ENCODE results near the gene SAE1. TPM values are rescaled to one million over a fixed set of nuclear protein-coding genes. Genes with fewer than 3 reads are reported as not detected.
"Not testable (repeated sequence)": the region's sequence is repeated elsewhere in the genome, so short reads cannot be mapped to it uniquely, and the experiment has no call there.

Gene SAE1
- polyA plus RNA-seq, 2 of the 4 experiments (the other 2 are of a cell fraction), result 206 to 249 TPM

- WGBS (ENCODE audit: missing lambda C conversion rate), result 37% methylated on average over 7 of the region's 7 CpGs
- H3K4me1 ChIP-seq, result peaks cover 40% of the 10 kb centered on the region
- peak in 1 of 2 experiments; percentile 47 for DNase-seq (ENCODE audit: low read depth in 1 of 2, low spot score in 1 of 2)
- FAIRE-seq, H3K9me3 ChIP-seq, H3K4me3 ChIP-seq: not testable (repeated sequence)
- peak overlapping the region in 1 of 2 experiments; percentile 71; a peak in 3 of 6 replicates for H3K27ac ChIP-seq
- ChIA-PET CTCF (interaction anchor here (1.1 to 26.9 kb wide), 4 partner anchors 9 to 104 kb away, joined by 4 to 364 read pairs (median 6); no protein-coding TSS in a partner anchor), POLR2A (interaction anchor here (0.9 kb wide), 1 partner anchor 10 kb away, joined by 3 read pairs; the partner anchor contains the start of gene SAE1)
- 0 out of 2 replicates have a peak, but pooled peaks have one; percentile 19 for TF ChIP-seq FOSL2 (IDR thresholded peaks at IDR 0.05)
- peak; percentile 71 for TF ChIP-seq FOSL2 (CRISPR knock-in tag; IDR thresholded peaks at IDR 0.05)
- 0 out of 2 replicates have a peak, but pooled peaks have one; percentile 4 for TF ChIP-seq GATA3 (IDR thresholded peaks at IDR 0.05; ENCODE audit: borderline replicate concordance)
- H3K4me2 ChIP-seq, result peak overlapping the region; percentile 44
- peak in 1 of 2 experiments; percentile 39; a peak in 4 of 6 replicates for ATAC-seq
These were observed 10.6 kb downstream of the SAE1 start for GRCh38 chr19:47141252-47141651.

- no peaks in the 10 kb centered on the region for H3K9me3 ChIP-seq
- peaks cover 37% of the 10 kb centered on the region for H3K4me1 ChIP-seq
- ChIA-PET CTCF (interaction anchor here (0.6 to 26.9 kb wide), 5 partner anchors 8 to 104 kb away, joined by 3 to 364 read pairs (median 5); no protein-coding TSS in a partner anchor), POLR2A (no interaction called here)
- ATAC-seq (no peak), DNase-seq (ENCODE audit: low read depth in 1 of 2, low spot score in 1 of 2) (no peak), FAIRE-seq (no peak)
- H3K27ac ChIP-seq, result peak overlapping the region in 1 of 2 experiments; percentile 71; a peak in 3 of 6 replicates
- no peak overlapping the region for H3K4me3 ChIP-seq
- TF ChIP-seq RNF2 (IDR thresholded peaks at IDR 0.05; ENCODE audit: borderline replicate concordance, low read depth) (no peak), FOXS1 (CRISPR knock-in tag; IDR thresholded peaks at IDR 0.05) (no peak), CBX8 (IDR thresholded peaks at IDR 0.05) (no peak), NR3C1 (IDR thresholded peaks at IDR 0.05) (no peak), BHLHE40 (IDR thresholded peaks at IDR 0.05; ENCODE audit: low read depth, low read length) (no peak), ZNF302 (CRISPR knock-in tag; IDR thresholded peaks at IDR 0.05) (no peak), SREBF2 (IDR thresholded peaks at IDR 0.05) (no peak), HMGXB4 (CRISPR knock-in tag; IDR thresholded peaks at IDR 0.05; ENCODE audit: borderline replicate concordance) (no peak), HOXB5 (CRISPR knock-in tag; IDR thresholded peaks at IDR 0.05) (no peak), PHF8 (IDR thresholded peaks at IDR 0.05; ENCODE audit: borderline replicate concordance, low read depth) (no peak), NFE2L2 (conservative IDR thresholded peaks at IDR 0.05; ENCODE audit: low read length) (no peak), ZC3H11A (IDR thresholded peaks at IDR 0.05) (no peak), ATOH8 (CRISPR knock-in tag; IDR thresholded peaks at IDR 0.05; ENCODE audit: low read depth) (no peak), JUNB (IDR thresholded peaks at IDR 0.05) (no peak), RAD21 (conservative IDR thresholded peaks at IDR 0.05 in 1 of 2, IDR thresholded peaks at IDR 0.05 in 1 of 2) (no peak), NPAS2 (CRISPR knock-in tag; IDR thresholded peaks at IDR 0.05; ENCODE audit: borderline replicate concordance) (no peak)
- H3K4me2 ChIP-seq, result peak overlapping the region; percentile 44
These were observed 11.1 kb downstream of the SAE1 start for GRCh38 chr19:47141695-47142094.

GRCh38 chr19:47142779-47143178 is 12.1 kb downstream of the SAE1 start:
- WGBS (ENCODE audit: missing lambda C conversion rate), result 38% methylated on average over 5 of the region's 5 CpGs
- H3K27ac ChIP-seq, result peak overlapping the region in 1 of 2 experiments; percentile 40; a peak in 2 of 6 replicates
- H3K4me2 ChIP-seq, result peak overlapping the region; percentile 44
- ChIA-PET POLR2A (interaction anchor here (0.7 to 1.2 kb wide), 2 partner anchors 101 to 526 kb away, joined by 3 read pairs; no protein-coding TSS in a partner anchor), CTCF (interaction anchor here (1.0 to 26.9 kb wide), 7 partner anchors 10 to 130 kb away, joined by 3 to 364 read pairs (median 32); partner anchors contain the start of gene SAE1)
- no peak for FAIRE-seq
- ATAC-seq, result peak; percentile 77 to 79; a peak in 5 of 6 replicates
- H3K9me3 ChIP-seq, result no peaks in the 10 kb centered on the region
- TF ChIP-seq GATA3 (IDR thresholded peaks at IDR 0.05; ENCODE audit: borderline replicate concordance) (peak; percentile 50; the same call in 1 of the 2 replicates), CEBPB (IDR thresholded peaks at IDR 0.05) (peak in 1 of 2 experiments; percentile 76; a peak in 2 of 4 replicates), FOSL2 (IDR thresholded peaks at IDR 0.05) (no peak), FOSL2 (CRISPR knock-in tag; IDR thresholded peaks at IDR 0.05) (peak; percentile 77), MAX (IDR thresholded peaks at IDR 0.05) (0 out of 2 replicates have a peak, but pooled peaks have one; percentile 28), POLR2A (IDR thresholded peaks at IDR 0.05; ENCODE audit: low read length) (no peak)
- no peak for DNase-seq (ENCODE audit: low read depth in 1 of 2, low spot score in 1 of 2)
- no peak overlapping the region for H3K4me3 ChIP-seq
- H3K4me1 ChIP-seq, result peaks cover 34% of the 10 kb centered on the region
